ENCODE measurements around the gene GGT6. TPM values are rescaled to one million over a fixed set of nuclear protein-coding genes. Genes with fewer than 3 reads are reported as not detected.

GGT6 gene
- polyA plus RNA-seq, 1 donor (not counting 4 experiments of a cell fraction or from before 2014, with no cell fraction given) = 0.93 TPM

DNA sequence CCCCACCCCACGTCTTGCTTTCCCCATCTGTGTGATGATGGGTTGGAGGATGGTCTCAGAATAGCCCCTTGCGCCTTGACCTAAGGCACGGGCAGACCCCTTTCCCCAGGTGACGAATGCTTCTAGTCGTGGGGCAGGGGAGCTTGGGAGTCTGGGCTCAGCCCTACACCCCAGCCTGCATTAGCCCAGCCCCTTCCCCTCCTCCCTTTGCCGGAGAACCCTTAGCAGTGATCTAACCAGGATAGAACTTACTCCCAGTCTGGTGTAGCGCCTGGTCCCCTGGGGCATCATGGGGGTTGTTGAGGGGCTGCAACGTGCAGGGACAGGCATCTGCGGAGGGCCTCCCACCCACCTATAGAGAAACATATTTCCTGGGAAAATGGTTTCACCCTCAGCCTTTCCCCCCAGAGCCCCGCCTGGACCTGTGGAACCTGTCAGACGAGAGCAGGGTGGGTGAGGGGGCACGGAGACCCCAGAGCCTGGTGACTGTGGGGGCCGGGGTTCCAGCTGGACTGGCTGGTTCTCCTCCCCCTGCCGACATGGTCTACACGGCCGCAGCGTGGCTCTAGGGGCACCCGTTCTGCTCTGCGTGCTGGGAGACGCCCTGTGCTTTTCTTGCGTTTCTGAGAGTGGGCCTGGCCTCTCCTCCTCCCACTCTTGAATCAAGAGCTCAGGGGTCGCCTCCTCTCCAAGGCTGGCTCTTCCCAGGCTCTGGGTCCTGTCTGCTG, 28.7 kb upstream of the GGT6 start:
- FAIRE-seq (no peak), DNase-seq (ENCODE audit: low read depth, low spot score) (no peak)
- no peaks in the 10 kb centered on the region for H3K4me1 ChIP-seq (ENCODE audit: control insufficient read depth, extremely low read depth, insufficient read depth, low read length)
- no peaks in the 10 kb centered on the region for H3K79me2 ChIP-seq (ENCODE audit: control insufficient read depth, insufficient read depth, low read length)
- TF ChIP-seq EZH2 (IDR thresholded peaks at IDR 0.05; ENCODE audit: low read length) = no peak
- TF ChIP-seq, protein P1, sequence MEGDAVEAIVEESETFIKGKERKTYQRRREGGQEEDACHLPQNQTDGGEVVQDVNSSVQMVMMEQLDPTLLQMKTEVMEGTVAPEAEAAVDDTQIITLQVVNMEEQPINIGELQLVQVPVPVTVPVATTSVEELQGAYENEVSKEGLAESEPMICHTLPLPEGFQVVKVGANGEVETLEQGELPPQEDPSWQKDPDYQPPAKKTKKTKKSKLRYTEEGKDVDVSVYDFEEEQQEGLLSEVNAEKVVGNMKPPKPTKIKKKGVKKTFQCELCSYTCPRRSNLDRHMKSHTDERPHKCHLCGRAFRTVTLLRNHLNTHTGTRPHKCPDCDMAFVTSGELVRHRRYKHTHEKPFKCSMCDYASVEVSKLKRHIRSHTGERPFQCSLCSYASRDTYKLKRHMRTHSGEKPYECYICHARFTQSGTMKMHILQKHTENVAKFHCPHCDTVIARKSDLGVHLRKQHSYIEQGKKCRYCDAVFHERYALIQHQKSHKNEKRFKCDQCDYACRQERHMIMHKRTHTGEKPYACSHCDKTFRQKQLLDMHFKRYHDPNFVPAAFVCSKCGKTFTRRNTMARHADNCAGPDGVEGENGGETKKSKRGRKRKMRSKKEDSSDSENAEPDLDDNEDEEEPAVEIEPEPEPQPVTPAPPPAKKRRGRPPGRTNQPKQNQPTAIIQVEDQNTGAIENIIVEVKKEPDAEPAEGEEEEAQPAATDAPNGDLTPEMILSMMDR (optimal IDR thresholded peaks at IDR 0.05 in 1 of 3, IDR thresholded peaks at IDR 0.05 in 1 of 3, conservative IDR thresholded peaks at IDR 0.05 in 1 of 3; ENCODE audit: extremely low read depth in 1 of 3, insufficient read depth in 2 of 3, low read length in 3 of 3) = no peak
- H3K36me3 ChIP-seq (ENCODE audit: control insufficient read depth in 2 of 2, extremely low read depth in 1 of 2, insufficient read depth in 2 of 2, low read length in 2 of 2) = no peaks in the 10 kb centered on the region
- no peaks in the 10 kb centered on the region for H3K9me1 ChIP-seq (ENCODE audit: control insufficient read depth, extremely low read depth, insufficient read depth, low read length)
- no peak overlapping the region for H2AFZ ChIP-seq (ENCODE audit: control insufficient read depth, low read length)
- no peak overlapping the region for H3K9ac ChIP-seq (ENCODE audit: control insufficient read depth, extremely low read depth, insufficient read depth, low read length)
- dilution Hi-C loops (cut with MboI; ENCODE audit: extremely low pct_ligation_motif_present, low sequenced_read_pairs) = no loop called here
- H3K4me2 ChIP-seq (ENCODE audit: control insufficient read depth, extremely low read depth, insufficient read depth, low read depth, low read length) = no peak overlapping the region
- no peak overlapping the region for H3K27ac ChIP-seq (ENCODE audit: control insufficient read depth, insufficient read depth, low read length)
- no peaks in the 10 kb centered on the region for H4K20me1 ChIP-seq (ENCODE audit: control insufficient read depth, extremely low read depth, insufficient read depth, low read length)
- H3K4me3 ChIP-seq (ENCODE audit: control insufficient read depth in 2 of 3, extremely low read depth in 1 of 3, insufficient read depth in 2 of 3, low read depth in 1 of 3, low read length in 3 of 3) = no peak overlapping the region
- H3K27me3 ChIP-seq (ENCODE audit: control insufficient read depth, extremely low read depth, insufficient read depth, low read length) = peaks cover 68% of the 10 kb centered on the region
- H3K9me3 ChIP-seq (ENCODE audit: control insufficient read depth, low read depth, low read length) = no peaks in the 10 kb centered on the region

DNA sequence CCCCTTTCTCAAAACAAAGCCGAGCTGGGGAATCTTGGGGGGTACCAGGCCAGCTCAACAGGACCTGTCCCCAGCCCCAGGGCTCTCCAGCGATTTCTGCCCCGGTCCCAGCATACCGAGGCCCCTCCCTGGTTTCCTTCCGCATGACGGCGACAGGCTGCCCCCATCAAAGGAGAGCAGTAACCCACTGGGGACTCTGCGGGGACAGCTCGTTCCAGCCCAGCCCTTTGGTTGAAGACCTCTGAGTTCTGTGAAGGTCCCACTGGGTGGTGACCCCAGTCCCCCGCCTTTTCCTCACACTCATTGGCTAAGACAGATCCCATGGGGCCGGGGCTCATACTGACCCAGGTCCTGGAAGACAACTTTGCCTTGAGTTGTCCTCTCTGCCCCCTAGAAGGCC, 28.0 kb upstream of the GGT6 start:
- Histone ChIP-seq H3K27me3 (ENCODE audit: control insufficient read depth, extremely low read depth, insufficient read depth, low read length) (peaks cover 74% of the 10 kb centered on the region), H3K4me2 (ENCODE audit: control insufficient read depth, extremely low read depth, insufficient read depth, low read depth, low read length) (no peak overlapping the region), H2AFZ (ENCODE audit: control insufficient read depth, low read length) (no peak overlapping the region), H3K36me3 (ENCODE audit: control insufficient read depth in 2 of 2, extremely low read depth in 1 of 2, insufficient read depth in 2 of 2, low read length in 2 of 2) (no peaks in the 10 kb centered on the region), H3K27ac (ENCODE audit: control insufficient read depth, insufficient read depth, low read length) (no peak overlapping the region), H3K9me3 (ENCODE audit: control insufficient read depth, low read depth, low read length) (no peaks in the 10 kb centered on the region), H3K4me1 (ENCODE audit: control insufficient read depth, extremely low read depth, insufficient read depth, low read length) (no peaks in the 10 kb centered on the region), H4K20me1 (ENCODE audit: control insufficient read depth, extremely low read depth, insufficient read depth, low read length) (no peaks in the 10 kb centered on the region), H3K4me3 (ENCODE audit: control insufficient read depth in 2 of 3, extremely low read depth in 1 of 3, insufficient read depth in 2 of 3, low read depth in 1 of 3, low read length in 3 of 3) (no peak overlapping the region), H3K79me2 (ENCODE audit: control insufficient read depth, insufficient read depth, low read length) (no peaks in the 10 kb centered on the region), H3K9me1 (ENCODE audit: control insufficient read depth, extremely low read depth, insufficient read depth, low read length) (no peaks in the 10 kb centered on the region), H3K9ac (ENCODE audit: control insufficient read depth, extremely low read depth, insufficient read depth, low read length) (no peak overlapping the region)
- FAIRE-seq (no peak), DNase-seq (ENCODE audit: low read depth, low spot score) (no peak)
- TF ChIP-seq EZH2 (IDR thresholded peaks at IDR 0.05; ENCODE audit: low read length) = no peak
- TF ChIP-seq, protein P1 (optimal IDR thresholded peaks at IDR 0.05 in 1 of 3, IDR thresholded peaks at IDR 0.05 in 1 of 3, conservative IDR thresholded peaks at IDR 0.05 in 1 of 3; ENCODE audit: extremely low read depth in 1 of 3, insufficient read depth in 2 of 3, low read length in 3 of 3) = no peak
- dilution Hi-C loops (cut with MboI; ENCODE audit: extremely low pct_ligation_motif_present, low sequenced_read_pairs) = no loop called here

All from keratinocyte (primary cell).